ENCODE data around the gene PLCB3. TPM values are rescaled to one million over a fixed set of nuclear protein-coding genes. Genes with fewer than 3 reads are reported as not detected.

Gene PLCB3
- total and polyA plus RNA-seq, 2 donors (not counting 1 experiment from before 2014, with no cell fraction given): 17.2 to 37.2 TPM

GRCh38 chr11:64287676-64288352 lies 36.5 kb downstream of the PLCB3 start:
- TF ChIP-seq, protein P1, sequence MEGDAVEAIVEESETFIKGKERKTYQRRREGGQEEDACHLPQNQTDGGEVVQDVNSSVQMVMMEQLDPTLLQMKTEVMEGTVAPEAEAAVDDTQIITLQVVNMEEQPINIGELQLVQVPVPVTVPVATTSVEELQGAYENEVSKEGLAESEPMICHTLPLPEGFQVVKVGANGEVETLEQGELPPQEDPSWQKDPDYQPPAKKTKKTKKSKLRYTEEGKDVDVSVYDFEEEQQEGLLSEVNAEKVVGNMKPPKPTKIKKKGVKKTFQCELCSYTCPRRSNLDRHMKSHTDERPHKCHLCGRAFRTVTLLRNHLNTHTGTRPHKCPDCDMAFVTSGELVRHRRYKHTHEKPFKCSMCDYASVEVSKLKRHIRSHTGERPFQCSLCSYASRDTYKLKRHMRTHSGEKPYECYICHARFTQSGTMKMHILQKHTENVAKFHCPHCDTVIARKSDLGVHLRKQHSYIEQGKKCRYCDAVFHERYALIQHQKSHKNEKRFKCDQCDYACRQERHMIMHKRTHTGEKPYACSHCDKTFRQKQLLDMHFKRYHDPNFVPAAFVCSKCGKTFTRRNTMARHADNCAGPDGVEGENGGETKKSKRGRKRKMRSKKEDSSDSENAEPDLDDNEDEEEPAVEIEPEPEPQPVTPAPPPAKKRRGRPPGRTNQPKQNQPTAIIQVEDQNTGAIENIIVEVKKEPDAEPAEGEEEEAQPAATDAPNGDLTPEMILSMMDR (conservative IDR thresholded peaks at IDR 0.05 in 1 of 2, IDR thresholded peaks at IDR 0.05 in 1 of 2; ENCODE audit: low read depth in 1 of 2, low read length in 2 of 2): no peak
- Histone ChIP-seq H4K20me1 (ENCODE audit: control insufficient read depth, extremely low read depth, insufficient read depth, low read length) (no peaks in the 10 kb centered on the region), H3K9ac (ENCODE audit: insufficient read depth, low read length) (no peak overlapping the region), H3K9me3 (ENCODE audit: control insufficient read depth, insufficient read depth, low read depth, low read length) (no peaks in the 10 kb centered on the region), H3K36me3 (ENCODE audit: control insufficient read depth, insufficient read depth, low read length) (no peaks in the 10 kb centered on the region), H2AFZ (ENCODE audit: low read length) (no peak overlapping the region), H3K79me2 (ENCODE audit: control insufficient read depth, insufficient read depth, low read length) (peaks cover 4% of the 10 kb centered on the region), H3K27me3 (ENCODE audit: control insufficient read depth, insufficient read depth, low read length) (peaks cover 19% of the 10 kb centered on the region), H3K4me1 (ENCODE audit: control insufficient read depth, extremely low read depth, insufficient read depth, low read length) (peaks cover 7% of the 10 kb centered on the region), H3K4me3 (replicated peaks in 1 of 4; ENCODE audit: control extremely low read depth in 1 of 4, insufficient read depth in 1 of 4, low read depth in 3 of 4, low read length in 4 of 4) (no peak overlapping the region), H3K27ac (ENCODE audit: insufficient read depth, low read length) (no peak overlapping the region), H3K4me2 (ENCODE audit: extremely low read depth, insufficient read depth, low read length) (no peak overlapping the region)
- no peak for DNase-seq (ENCODE audit: low read depth in 2 of 2)

DNA sequence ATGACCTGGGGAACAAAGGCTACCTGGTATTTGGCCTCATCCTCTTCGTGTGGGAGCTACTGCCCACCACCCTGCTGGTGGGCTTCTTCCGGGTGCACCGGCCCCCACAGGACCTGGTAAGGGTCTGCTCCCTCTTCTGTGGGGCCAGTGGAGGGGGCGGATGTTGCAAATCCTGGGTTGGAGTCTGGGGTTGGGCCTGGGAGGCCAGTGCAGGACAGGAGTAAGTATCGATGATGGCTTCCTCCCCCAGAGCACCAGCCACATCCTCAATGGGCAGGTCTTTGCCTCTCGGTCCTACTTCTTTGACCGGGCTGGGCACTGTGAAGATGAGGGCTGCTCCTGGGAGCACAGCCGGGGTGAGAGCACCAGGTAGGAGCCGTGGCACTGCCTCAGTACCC lies 37.0 kb downstream of the PLCB3 start:
- DNase-seq (ENCODE audit: low read depth in 2 of 2): no peak
- no peak for TF ChIP-seq EZH2 (IDR thresholded peaks at IDR 0.05; ENCODE audit: low read length, missing control alignments)
- TF ChIP-seq, protein P1 (conservative IDR thresholded peaks at IDR 0.05 in 1 of 2, IDR thresholded peaks at IDR 0.05 in 1 of 2; ENCODE audit: low read depth in 1 of 2, low read length in 2 of 2): no peak
- Histone ChIP-seq H3K4me2 (ENCODE audit: extremely low read depth, insufficient read depth, low read length) (no peak overlapping the region), H3K4me1 (ENCODE audit: control insufficient read depth, extremely low read depth, insufficient read depth, low read length) (peaks cover 7% of the 10 kb centered on the region), H3K9ac (ENCODE audit: insufficient read depth, low read length) (no peak overlapping the region), H3K27ac (ENCODE audit: insufficient read depth, low read length) (no peak overlapping the region), H3K27me3 (ENCODE audit: control insufficient read depth, insufficient read depth, low read length) (peaks cover 25% of the 10 kb centered on the region), H3K36me3 (ENCODE audit: control insufficient read depth, insufficient read depth, low read length) (no peaks in the 10 kb centered on the region), H3K79me2 (ENCODE audit: control insufficient read depth, insufficient read depth, low read length) (peaks cover 3% of the 10 kb centered on the region), H2AFZ (ENCODE audit: low read length) (no peak overlapping the region), H3K9me3 (ENCODE audit: control insufficient read depth, insufficient read depth, low read depth, low read length) (no peaks in the 10 kb centered on the region), H3K4me3 (replicated peaks in 1 of 4; ENCODE audit: control extremely low read depth in 1 of 4, insufficient read depth in 1 of 4, low read depth in 3 of 4, low read length in 4 of 4) (no peak overlapping the region), H4K20me1 (ENCODE audit: control insufficient read depth, extremely low read depth, insufficient read depth, low read length) (no peaks in the 10 kb centered on the region)

GRCh38 chr11:64289002-64289564 lies 37.8 kb downstream of the PLCB3 start:
- H3K79me2 ChIP-seq (ENCODE audit: control insufficient read depth, insufficient read depth, low read length): peaks cover 2% of the 10 kb centered on the region
- TF ChIP-seq EZH2 (IDR thresholded peaks at IDR 0.05; ENCODE audit: low read length, missing control alignments): no peak
- TF ChIP-seq, protein P1 (conservative IDR thresholded peaks at IDR 0.05 in 1 of 2, IDR thresholded peaks at IDR 0.05 in 1 of 2; ENCODE audit: low read depth in 1 of 2, low read length in 2 of 2): no peak
- H2AFZ ChIP-seq (ENCODE audit: low read length): no peak overlapping the region
- H3K9me3 ChIP-seq (ENCODE audit: control insufficient read depth, insufficient read depth, low read depth, low read length): no peaks in the 10 kb centered on the region
- no peaks in the 10 kb centered on the region for H4K20me1 ChIP-seq (ENCODE audit: control insufficient read depth, extremely low read depth, insufficient read depth, low read length)
- H3K4me2 ChIP-seq (ENCODE audit: extremely low read depth, insufficient read depth, low read length): no peak overlapping the region
- H3K4me3 ChIP-seq (replicated peaks in 1 of 4; ENCODE audit: control extremely low read depth in 1 of 4, insufficient read depth in 1 of 4, low read depth in 3 of 4, low read length in 4 of 4): no peak overlapping the region
- peaks cover 7% of the 10 kb centered on the region for H3K4me1 ChIP-seq (ENCODE audit: control insufficient read depth, extremely low read depth, insufficient read depth, low read length)
- peaks cover 30% of the 10 kb centered on the region for H3K27me3 ChIP-seq (ENCODE audit: control insufficient read depth, insufficient read depth, low read length)
- H3K27ac ChIP-seq (ENCODE audit: insufficient read depth, low read length): no peak overlapping the region
- H3K9ac ChIP-seq (ENCODE audit: insufficient read depth, low read length): no peak overlapping the region
- H3K36me3 ChIP-seq (ENCODE audit: control insufficient read depth, insufficient read depth, low read length): no peaks in the 10 kb centered on the region
- DNase-seq (ENCODE audit: low read depth in 2 of 2): no peak

Data from fibroblast of lung (primary cell).